GM18505 (cell line): ENCODE measurements around the gene ADAMTS2.

Source experiments
- ATAC-seq: cut with Tn5 transposase; IDR thresholded peaks from one replicate; pipeline ENCODE4 v1.9.1; 2021; ENCODE audit not compliant: unreplicated experiment
- POLR2A ChIP-seq: IDR thresholded peaks from 4 replicates; pipeline ENCODE4 v1.6.1; 2011; ENCODE audit warnings: borderline replicate concordance; ENCODE audit not compliant: insufficient read depth, insufficient read length; ENCODE audit errors: extremely low read depth

ADAMTS2 gene

GRCh38 chr5:179140293-179140692 is 205.0 kb downstream of the ADAMTS2 start:
- ATAC-seq = no peak
- TF ChIP-seq POLR2A = no peak

GRCh38 chr5:179139936-179140235 is 205.4 kb downstream of the ADAMTS2 start:
- no peak for ATAC-seq
- TF ChIP-seq POLR2A = no peak

GRCh38 chr5:179139111-179139935 is 205.9 kb downstream of the ADAMTS2 start:
- no peak for ATAC-seq
- TF ChIP-seq POLR2A = no peak

DNA sequence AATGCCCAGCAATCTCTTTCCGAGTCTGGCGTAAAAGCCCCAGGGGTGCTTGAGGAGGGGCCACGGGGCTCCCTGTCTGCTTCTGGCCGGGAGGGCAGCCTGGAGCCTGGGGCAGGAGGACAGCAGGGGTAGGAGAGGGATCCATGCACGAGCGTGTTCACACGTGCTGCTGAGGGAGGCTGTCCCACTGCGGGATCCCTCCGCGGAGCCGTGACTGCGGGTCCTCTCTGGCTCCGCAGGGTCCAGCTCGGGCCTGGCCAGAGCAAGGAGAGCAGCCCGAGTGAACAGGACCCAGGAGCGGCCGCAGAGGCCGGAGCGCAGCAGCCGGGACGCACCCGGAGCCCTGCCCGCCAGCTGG is 206.7 kb downstream of the ADAMTS2 start:
- no peak for ATAC-seq
- no peak for TF ChIP-seq POLR2A

- TF ChIP-seq POLR2A = no peak
- no peak for ATAC-seq
These were observed 207.4 kb downstream of the ADAMTS2 start for GRCh38 chr5:179137643-179138567.

DNA sequence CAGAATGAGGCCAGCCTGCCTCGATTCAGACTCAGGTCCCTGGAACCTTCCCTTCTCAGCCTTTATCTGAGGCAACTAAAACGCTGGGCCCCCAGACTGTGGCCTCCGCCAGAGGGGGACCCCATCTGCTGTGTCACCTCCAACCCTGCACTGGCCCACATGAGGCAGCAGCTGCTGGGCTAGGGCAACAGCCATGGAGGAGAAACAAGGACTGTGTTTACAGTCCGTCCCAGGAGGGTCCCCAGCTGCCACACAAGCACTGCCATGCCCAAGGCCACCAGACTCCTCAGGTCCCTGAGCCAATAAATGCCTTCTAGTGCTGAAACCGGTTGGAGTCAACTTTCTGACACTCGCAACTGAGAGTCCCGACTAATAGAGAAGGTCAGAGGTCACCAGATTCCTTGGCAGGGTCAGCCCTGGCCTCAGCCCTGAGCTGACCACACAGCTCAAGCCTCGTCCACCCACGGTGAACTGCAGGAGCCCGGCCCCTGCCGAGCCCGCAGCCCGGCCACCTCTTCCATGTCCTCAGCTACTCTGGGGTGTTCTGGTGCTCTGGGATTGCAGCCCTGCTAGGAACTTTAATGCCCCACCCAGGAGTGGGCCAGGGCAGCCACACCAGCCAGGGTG is 208.1 kb downstream of the ADAMTS2 start:
- no peak for TF ChIP-seq POLR2A
- ATAC-seq = no peak

DNA sequence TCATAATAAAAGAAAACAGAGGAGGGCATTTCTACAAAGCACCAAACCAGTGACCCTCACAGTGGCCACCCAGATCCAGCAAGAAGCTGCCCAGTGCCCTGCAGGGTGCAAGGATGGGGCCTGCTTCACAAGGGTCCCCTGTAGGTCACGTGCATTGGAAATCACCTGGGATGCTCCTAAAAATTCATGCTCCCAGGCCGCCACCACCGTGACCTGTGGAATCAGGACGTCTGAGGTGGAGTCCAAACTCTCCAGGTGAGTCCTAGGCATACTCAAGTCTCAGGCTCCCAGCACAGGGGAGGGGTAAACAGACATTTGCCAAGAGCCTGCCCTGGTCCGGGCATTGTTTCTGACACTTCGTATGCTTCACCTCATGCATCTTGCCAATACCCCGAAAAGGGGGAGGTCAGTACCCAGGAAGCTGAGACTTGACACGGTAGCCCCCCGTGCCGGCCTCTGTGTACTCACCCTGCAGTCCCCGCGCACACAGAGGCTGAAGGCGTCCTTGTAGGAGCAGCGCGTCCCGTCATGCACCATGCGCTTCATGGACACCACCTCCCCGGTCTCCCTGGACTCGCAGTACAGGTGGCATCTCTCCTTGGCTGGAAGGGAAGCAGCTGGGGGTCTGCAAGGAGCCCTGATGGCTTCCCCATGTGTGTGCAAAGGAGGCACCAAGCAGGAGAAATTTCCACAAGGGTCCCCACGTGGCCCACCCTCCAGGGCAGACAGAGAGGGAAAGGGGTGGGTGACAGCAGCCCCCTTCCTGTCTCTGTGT is 209.6 kb downstream of the ADAMTS2 start:
- TF ChIP-seq POLR2A = no peak
- no peak for ATAC-seq

DNA sequence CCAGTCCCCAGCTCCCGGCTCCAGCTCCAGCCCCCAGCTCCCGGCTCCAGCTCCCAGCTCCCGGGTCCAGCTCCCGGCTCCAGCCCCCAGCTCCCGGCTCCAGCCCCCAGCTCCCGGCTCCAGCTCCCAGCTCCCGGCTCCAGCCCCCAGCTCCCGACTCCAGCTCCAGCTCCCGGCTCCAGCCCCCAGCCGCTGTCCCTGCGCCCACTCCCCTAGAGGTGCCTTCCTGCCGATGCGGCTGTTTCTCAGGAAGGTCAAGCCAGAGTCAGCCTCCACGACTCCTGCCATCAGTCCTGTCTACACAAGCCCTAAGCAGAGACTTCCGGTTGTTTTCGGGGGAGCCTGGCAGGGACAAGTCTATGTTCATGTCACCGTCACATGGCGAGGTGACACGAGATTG is 210.3 kb downstream of the ADAMTS2 start:
- ATAC-seq = no peak
- no peak for TF ChIP-seq POLR2A

- no peak for TF ChIP-seq POLR2A
- no peak for ATAC-seq
These were observed 210.8 kb downstream of the ADAMTS2 start for GRCh38 chr5:179134511-179134910.

DNA sequence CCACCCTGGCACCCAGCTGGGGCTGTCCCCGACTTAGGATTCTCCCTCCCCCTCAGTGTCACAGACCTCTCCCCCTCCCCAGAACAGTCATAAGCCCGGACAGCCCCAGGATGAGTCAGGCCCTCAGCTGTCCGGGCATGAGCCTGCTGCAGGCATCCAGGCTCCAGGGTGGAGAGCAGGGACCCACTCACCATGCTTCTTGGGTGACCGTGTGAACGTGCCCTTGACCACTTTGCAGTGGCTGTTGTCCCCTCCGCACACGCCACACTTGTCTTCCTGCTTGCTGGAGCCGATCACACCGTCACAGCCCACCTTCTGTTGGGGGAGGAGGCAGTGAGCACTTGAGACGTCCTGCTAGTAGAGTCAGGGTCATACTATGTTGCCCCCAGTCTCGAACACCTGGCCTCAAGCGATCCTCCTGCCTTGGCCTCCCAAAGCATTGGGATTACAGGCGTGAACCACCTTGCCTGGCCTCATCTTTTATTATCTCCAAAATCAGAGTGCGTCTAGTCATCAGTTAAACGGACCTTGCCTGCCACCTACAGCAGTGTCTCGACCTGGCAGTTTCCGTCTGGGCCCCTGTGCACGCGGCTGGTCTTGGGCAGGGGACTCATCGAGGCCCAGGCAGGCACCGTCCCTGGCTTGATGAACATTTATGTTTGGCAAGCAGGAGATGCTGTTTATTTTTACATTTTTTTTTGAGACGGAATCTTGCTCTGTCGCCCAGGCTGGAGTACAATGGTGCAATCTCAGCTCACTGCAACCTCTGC is 212.5 kb downstream of the ADAMTS2 start:
- ATAC-seq = no peak
- TF ChIP-seq POLR2A = no peak

- no peak for TF ChIP-seq POLR2A
- no peak for ATAC-seq
These were observed 213.2 kb downstream of the ADAMTS2 start for GRCh38 chr5:179131886-179132585.
